ENCODE measurements around the gene IL5.
"Not testable (repeated sequence)": the region's sequence is repeated elsewhere in the genome, so short reads cannot be mapped to it uniquely, and the experiment has no call there.

Gene IL5

GRCh38 chr5:132586063-132586462 is 42.7 kb upstream of the IL5 start:
- Histone ChIP-seq H3K9ac (ENCODE audit: low read length) (no peak overlapping the region), H2AFZ (ENCODE audit: low read depth, low read length) (no peak overlapping the region), H3K4me3 (ENCODE audit: low read length) (no peak overlapping the region), H3K79me2 (ENCODE audit: low read length) (no peaks in the 10 kb centered on the region), H3K27ac (ENCODE audit: low read length) (no peak overlapping the region), H4K20me1 (ENCODE audit: insufficient read depth, low read length) (no peaks in the 10 kb centered on the region), H3K4me2 (ENCODE audit: low read length) (no peak overlapping the region), H3K27me3 (ENCODE audit: low read depth, low read length) (no peaks in the 10 kb centered on the region), H3K36me3 (replicated peaks; ENCODE audit: low read depth, low read length) (peaks cover 22% of the 10 kb centered on the region), H3K9me3 (ENCODE audit: insufficient read depth, low read length) (no peaks in the 10 kb centered on the region), H3K4me1 (ENCODE audit: low read length) (no peaks in the 10 kb centered on the region)
- TF ChIP-seq, protein P1, sequence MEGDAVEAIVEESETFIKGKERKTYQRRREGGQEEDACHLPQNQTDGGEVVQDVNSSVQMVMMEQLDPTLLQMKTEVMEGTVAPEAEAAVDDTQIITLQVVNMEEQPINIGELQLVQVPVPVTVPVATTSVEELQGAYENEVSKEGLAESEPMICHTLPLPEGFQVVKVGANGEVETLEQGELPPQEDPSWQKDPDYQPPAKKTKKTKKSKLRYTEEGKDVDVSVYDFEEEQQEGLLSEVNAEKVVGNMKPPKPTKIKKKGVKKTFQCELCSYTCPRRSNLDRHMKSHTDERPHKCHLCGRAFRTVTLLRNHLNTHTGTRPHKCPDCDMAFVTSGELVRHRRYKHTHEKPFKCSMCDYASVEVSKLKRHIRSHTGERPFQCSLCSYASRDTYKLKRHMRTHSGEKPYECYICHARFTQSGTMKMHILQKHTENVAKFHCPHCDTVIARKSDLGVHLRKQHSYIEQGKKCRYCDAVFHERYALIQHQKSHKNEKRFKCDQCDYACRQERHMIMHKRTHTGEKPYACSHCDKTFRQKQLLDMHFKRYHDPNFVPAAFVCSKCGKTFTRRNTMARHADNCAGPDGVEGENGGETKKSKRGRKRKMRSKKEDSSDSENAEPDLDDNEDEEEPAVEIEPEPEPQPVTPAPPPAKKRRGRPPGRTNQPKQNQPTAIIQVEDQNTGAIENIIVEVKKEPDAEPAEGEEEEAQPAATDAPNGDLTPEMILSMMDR (IDR thresholded peaks at IDR 0.05; ENCODE audit: low read depth, low read length) = no peak
- TF ChIP-seq EZH2phosphoT487 (IDR thresholded peaks at IDR 0.05; ENCODE audit: low read depth) = no peak

DNA sequence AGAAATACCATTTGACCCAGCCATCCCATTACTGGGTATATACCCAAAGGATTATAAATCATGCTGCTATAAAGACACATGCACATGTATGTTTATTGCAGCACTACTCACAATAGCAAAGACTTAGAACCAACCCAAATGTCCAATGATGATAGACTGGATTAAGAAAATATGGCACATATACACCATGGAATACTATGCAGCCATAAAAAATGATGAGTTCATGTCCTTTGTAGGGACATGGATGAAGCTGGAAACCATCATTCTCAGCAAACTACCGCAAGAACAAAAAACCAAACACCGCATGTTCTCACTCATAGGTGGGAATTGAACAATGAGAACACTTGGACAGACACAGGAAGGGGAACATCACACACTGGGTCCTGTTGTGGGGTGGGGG is 41.2 kb upstream of the IL5 start:
- peaks cover 28% of the 10 kb centered on the region for H3K36me3 ChIP-seq (replicated peaks; ENCODE audit: low read depth, low read length)
- H3K27me3 ChIP-seq (ENCODE audit: low read depth, low read length); H2AFZ ChIP-seq (ENCODE audit: low read depth, low read length); H3K9ac ChIP-seq (ENCODE audit: low read length); H3K4me1 ChIP-seq (ENCODE audit: low read length); H3K27ac ChIP-seq (ENCODE audit: low read length); H4K20me1 ChIP-seq (ENCODE audit: insufficient read depth, low read length); H3K79me2 ChIP-seq (ENCODE audit: low read length); H3K4me3 ChIP-seq (ENCODE audit: low read length); H3K4me2 ChIP-seq (ENCODE audit: low read length); H3K9me3 ChIP-seq (ENCODE audit: insufficient read depth, low read length): not testable (repeated sequence)

- H3K4me3 ChIP-seq (ENCODE audit: low read length) = no peak overlapping the region
- TF ChIP-seq, protein P1 (IDR thresholded peaks at IDR 0.05; ENCODE audit: low read depth, low read length) = no peak
- TF ChIP-seq EZH2phosphoT487 (IDR thresholded peaks at IDR 0.05; ENCODE audit: low read depth) = no peak
- no peaks in the 10 kb centered on the region for H4K20me1 ChIP-seq (ENCODE audit: insufficient read depth, low read length)
- no peak overlapping the region for H3K9ac ChIP-seq (ENCODE audit: low read length)
- H3K27me3 ChIP-seq (ENCODE audit: low read depth, low read length) = no peaks in the 10 kb centered on the region
- H3K4me2 ChIP-seq (ENCODE audit: low read length) = no peak overlapping the region
- H2AFZ ChIP-seq (ENCODE audit: low read depth, low read length) = no peak overlapping the region
- no peaks in the 10 kb centered on the region for H3K79me2 ChIP-seq (ENCODE audit: low read length)
- H3K27ac ChIP-seq (ENCODE audit: low read length) = no peak overlapping the region
- H3K36me3 ChIP-seq (replicated peaks; ENCODE audit: low read depth, low read length) = peaks cover 23% of the 10 kb centered on the region
- H3K9me3 ChIP-seq (ENCODE audit: insufficient read depth, low read length) = no peaks in the 10 kb centered on the region
- no peaks in the 10 kb centered on the region for H3K4me1 ChIP-seq (ENCODE audit: low read length)
These were observed 32.8 kb upstream of the IL5 start for GRCh38 chr5:132576123-132576522.

DNA sequence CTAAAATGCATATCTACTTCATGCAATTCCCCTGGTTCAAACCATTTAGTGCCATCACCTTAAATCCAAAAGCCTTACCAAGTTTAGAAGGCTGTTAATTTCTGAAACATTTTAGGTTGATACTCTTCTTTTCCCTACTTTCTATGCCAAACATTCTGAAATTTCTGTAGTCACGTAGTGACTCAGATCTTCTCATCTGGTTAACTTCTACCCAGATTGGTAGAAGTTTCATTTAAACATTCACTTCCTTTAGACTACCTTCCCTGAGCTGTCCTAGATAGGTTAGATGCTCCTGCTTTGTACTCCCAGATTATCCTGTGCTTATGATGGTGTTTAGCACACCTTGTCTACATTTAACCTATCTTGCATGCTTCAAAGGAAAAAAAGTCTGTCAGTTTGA is 23.3 kb upstream of the IL5 start:
- TF ChIP-seq EZH2phosphoT487 (IDR thresholded peaks at IDR 0.05; ENCODE audit: low read depth) = no peak
- TF ChIP-seq, protein P1 (IDR thresholded peaks at IDR 0.05; ENCODE audit: low read depth, low read length) = no peak
- Histone ChIP-seq H2AFZ (ENCODE audit: low read depth, low read length) (no peak overlapping the region), H3K4me2 (ENCODE audit: low read length) (no peak overlapping the region), H3K4me1 (ENCODE audit: low read length) (peaks cover 10% of the 10 kb centered on the region), H3K27me3 (ENCODE audit: low read depth, low read length) (no peaks in the 10 kb centered on the region), H3K36me3 (replicated peaks; ENCODE audit: low read depth, low read length) (peaks cover 33% of the 10 kb centered on the region), H3K9ac (ENCODE audit: low read length) (no peak overlapping the region), H3K27ac (ENCODE audit: low read length) (no peak overlapping the region), H3K79me2 (ENCODE audit: low read length) (peaks cover 22% of the 10 kb centered on the region), H4K20me1 (ENCODE audit: insufficient read depth, low read length) (peaks cover 4% of the 10 kb centered on the region; the same call in 1 of the 2 replicates), H3K4me3 (ENCODE audit: low read length) (no peak overlapping the region), H3K9me3 (ENCODE audit: insufficient read depth, low read length) (no peaks in the 10 kb centered on the region)

DNA sequence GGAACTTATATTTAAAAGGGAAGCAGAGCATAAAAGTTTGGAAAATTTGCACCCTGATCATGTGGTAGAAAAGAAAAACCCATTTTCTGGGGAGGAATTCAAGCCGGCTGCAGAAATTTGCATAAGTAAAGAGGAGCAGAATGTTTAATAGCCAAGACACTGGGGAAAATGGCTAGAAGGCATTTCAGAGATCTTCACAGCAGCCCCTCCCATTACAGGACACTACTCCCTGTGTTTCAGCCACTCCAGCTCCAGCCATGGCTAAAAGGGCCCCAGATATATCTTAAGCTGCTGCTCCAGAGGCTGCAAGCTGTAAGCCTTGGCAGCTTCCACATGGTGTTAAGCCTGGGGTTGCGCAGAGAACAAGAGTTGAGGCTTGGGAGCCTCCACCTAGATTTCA is 21.2 kb upstream of the IL5 start:
- H3K9ac ChIP-seq (ENCODE audit: low read length); H3K4me2 ChIP-seq (ENCODE audit: low read length); H3K27me3 ChIP-seq (ENCODE audit: low read depth, low read length); H3K4me3 ChIP-seq (ENCODE audit: low read length); H2AFZ ChIP-seq (ENCODE audit: low read depth, low read length); H3K9me3 ChIP-seq (ENCODE audit: insufficient read depth, low read length); H3K27ac ChIP-seq (ENCODE audit: low read length); H4K20me1 ChIP-seq (ENCODE audit: insufficient read depth, low read length): not testable (repeated sequence)
- Histone ChIP-seq H3K79me2 (ENCODE audit: low read length) (peaks cover 39% of the 10 kb centered on the region), H3K36me3 (replicated peaks; ENCODE audit: low read depth, low read length) (peaks cover 44% of the 10 kb centered on the region), H3K4me1 (ENCODE audit: low read length) (peaks cover 10% of the 10 kb centered on the region)

All from OCI-LY3 (cell line).